Natural killer cell (primary cell): ENCODE data around the gene RASL10A. TPM values are rescaled to one million over a fixed set of nuclear protein-coding genes. Genes with fewer than 3 reads are reported as not detected.

ENCODE experiments used
- ATAC-seq, 3 donors: fragments of 150-1000 bp in 2 of 3; fragments of 200-7000 bp in 1 of 3; cut with Tn5 transposase; 1 replicate in 1 of 3; 2 replicates in 2 of 3; pipeline ENCODE4 v1.10.0; 2021; ENCODE audit warnings: mild to moderate bottlenecking in 2 of 3, moderate library complexity in 2 of 3
- DNase-seq, 2 donors: peaks; one replicate each; pipeline versions ENCODE4 v3.0.0 to v3.0.0-alpha.2; 2013 to 2021; ENCODE audit warnings: mixed read lengths in 1 of 2
- H3K27ac ChIP-seq: one replicate; pipeline ENCODE4 v1.5.1; 2013; ENCODE audit warnings: mild to moderate bottlenecking, low read length
- H3K27me3 ChIP-seq: one replicate; pipeline ENCODE4 v1.6.1; 2013; ENCODE audit warnings: low read length; ENCODE audit not compliant: control insufficient read depth, insufficient read depth
- H3K36me3 ChIP-seq: one replicate; pipeline ENCODE4 v1.6.1; 2013; ENCODE audit warnings: low read length; ENCODE audit not compliant: control insufficient read depth, insufficient read depth
- H3K4me1 ChIP-seq: one replicate; pipeline ENCODE4 v1.6.1; 2013; ENCODE audit warnings: low read length; ENCODE audit not compliant: control insufficient read depth, insufficient read depth
- H3K4me3 ChIP-seq: one replicate; pipeline ENCODE4 v1.5.1; 2013; ENCODE audit warnings: low read length
- H3K9me3 ChIP-seq: one replicate; pipeline ENCODE4 v1.6.1; 2013; ENCODE audit warnings: low read length; ENCODE audit not compliant: control insufficient read depth, insufficient read depth
- H3K27ac Mint-ChIP-seq, 2 donors: one replicate each; pipeline ENCODE4 v1.8.0; 2022; ENCODE audit warnings: mild to moderate bottlenecking in 2 of 2, mixed read lengths in 2 of 2, moderate library complexity in 1 of 2
- H3K27me3 Mint-ChIP-seq, 2 donors: one replicate each; pipeline ENCODE4 v1.8.0; 2022; ENCODE audit warnings: low read depth in 2 of 2, mixed read lengths in 2 of 2
- H3K36me3 Mint-ChIP-seq: one replicate; pipeline ENCODE4 v1.8.0; 2022; ENCODE audit warnings: mixed read lengths
- H3K4me1 Mint-ChIP-seq, 2 donors: one replicate each; pipeline ENCODE4 v1.8.0; 2022; ENCODE audit warnings: mixed read lengths in 2 of 2
- H3K4me3 Mint-ChIP-seq: one replicate; pipeline ENCODE4 v1.8.0; 2022; ENCODE audit warnings: mild to moderate bottlenecking, moderate library complexity, mixed read lengths
- H3K9me3 Mint-ChIP-seq, 2 donors: one replicate each; pipeline ENCODE4 v1.8.0; 2022; ENCODE audit warnings: mixed read lengths in 2 of 2
- WGBS: methylation state at CpG from one replicate; pipeline ENCODE4 v1.1.7; 2013; ENCODE audit warnings: missing lambda C conversion rate; ENCODE audit not compliant: insufficient coverage; 5-methylcytosine and 5-hydroxymethylcytosine counted together
- intact Hi-C: fragments of 100-400 bp; cut with micrococcal nuclease; formaldehyde crosslinking; loops from one replicate; pipeline ENCODE4 v1.14.2; 2022
- total RNA-seq, 4 donors: library from RNA; stranded (reverse); fragments of 120-200 nt in 1 of 4; gene quantifications; one replicate each; pipeline versions ENCODE4 v1.2.3 to v1.2.4, GENCODE V29; 2013 to 2022
- TF ChIP-seq, protein P1 (sequence below): fragments of 200-600 bp; IDR thresholded peaks from one replicate; pipeline ENCODE4 v1.8.0; 2022; ENCODE audit warnings: antibody characterized with exemption

The RASL10A gene
- total RNA-seq, 3 donors from 2014 or later (not counting 1 experiment from before 2014, with no cell fraction given), result 0.20 to 0.28 TPM; not detected in 1

DNA sequence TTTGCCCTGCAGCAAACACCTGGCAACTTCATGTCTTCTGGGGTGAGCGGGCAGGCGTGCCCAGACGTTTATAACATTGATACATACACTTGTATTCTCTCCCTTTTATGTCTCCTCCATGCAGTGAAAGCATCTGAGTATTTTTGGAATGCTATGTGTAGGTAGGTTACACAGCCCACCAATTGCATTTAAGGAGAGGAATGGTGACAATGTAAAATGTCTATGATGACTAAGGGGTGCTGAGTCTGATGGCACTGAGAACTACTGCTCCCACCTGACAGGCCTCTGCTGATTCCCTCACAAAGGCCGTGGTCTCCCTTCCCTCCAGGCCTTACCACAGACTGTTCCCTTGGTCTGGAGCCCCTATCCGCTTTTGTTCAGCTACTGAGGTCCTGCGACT lies 22.9 kb upstream of the RASL10A start:
- H3K9me3 ChIP-seq, result no peaks in the 10 kb centered on the region
- WGBS, result 98% methylated on average over 4 of the region's 6 CpGs
- DNase-seq (no peak), ATAC-seq (no peak)
- intact Hi-C loops, result no loop called here
- H3K27ac ChIP-seq, result no peak overlapping the region
- TF ChIP-seq, protein P1, sequence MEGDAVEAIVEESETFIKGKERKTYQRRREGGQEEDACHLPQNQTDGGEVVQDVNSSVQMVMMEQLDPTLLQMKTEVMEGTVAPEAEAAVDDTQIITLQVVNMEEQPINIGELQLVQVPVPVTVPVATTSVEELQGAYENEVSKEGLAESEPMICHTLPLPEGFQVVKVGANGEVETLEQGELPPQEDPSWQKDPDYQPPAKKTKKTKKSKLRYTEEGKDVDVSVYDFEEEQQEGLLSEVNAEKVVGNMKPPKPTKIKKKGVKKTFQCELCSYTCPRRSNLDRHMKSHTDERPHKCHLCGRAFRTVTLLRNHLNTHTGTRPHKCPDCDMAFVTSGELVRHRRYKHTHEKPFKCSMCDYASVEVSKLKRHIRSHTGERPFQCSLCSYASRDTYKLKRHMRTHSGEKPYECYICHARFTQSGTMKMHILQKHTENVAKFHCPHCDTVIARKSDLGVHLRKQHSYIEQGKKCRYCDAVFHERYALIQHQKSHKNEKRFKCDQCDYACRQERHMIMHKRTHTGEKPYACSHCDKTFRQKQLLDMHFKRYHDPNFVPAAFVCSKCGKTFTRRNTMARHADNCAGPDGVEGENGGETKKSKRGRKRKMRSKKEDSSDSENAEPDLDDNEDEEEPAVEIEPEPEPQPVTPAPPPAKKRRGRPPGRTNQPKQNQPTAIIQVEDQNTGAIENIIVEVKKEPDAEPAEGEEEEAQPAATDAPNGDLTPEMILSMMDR, result no peak
- Mint-ChIP-seq H3K36me3 (no peaks in the 10 kb centered on the region), H3K9me3 (no peaks in the 10 kb centered on the region), H3K4me3 (no peak overlapping the region), H3K4me1 (peaks cover 0 to 8% of the 10 kb centered on the region in 2 donors), H3K27ac (no peak overlapping the region), H3K27me3 (no peaks in the 10 kb centered on the region)
- no peaks in the 10 kb centered on the region for H3K27me3 ChIP-seq
- H3K36me3 ChIP-seq, result peaks cover 86% of the 10 kb centered on the region
- no peak overlapping the region for H3K4me3 ChIP-seq
- H3K4me1 ChIP-seq, result no peaks in the 10 kb centered on the region

DNA sequence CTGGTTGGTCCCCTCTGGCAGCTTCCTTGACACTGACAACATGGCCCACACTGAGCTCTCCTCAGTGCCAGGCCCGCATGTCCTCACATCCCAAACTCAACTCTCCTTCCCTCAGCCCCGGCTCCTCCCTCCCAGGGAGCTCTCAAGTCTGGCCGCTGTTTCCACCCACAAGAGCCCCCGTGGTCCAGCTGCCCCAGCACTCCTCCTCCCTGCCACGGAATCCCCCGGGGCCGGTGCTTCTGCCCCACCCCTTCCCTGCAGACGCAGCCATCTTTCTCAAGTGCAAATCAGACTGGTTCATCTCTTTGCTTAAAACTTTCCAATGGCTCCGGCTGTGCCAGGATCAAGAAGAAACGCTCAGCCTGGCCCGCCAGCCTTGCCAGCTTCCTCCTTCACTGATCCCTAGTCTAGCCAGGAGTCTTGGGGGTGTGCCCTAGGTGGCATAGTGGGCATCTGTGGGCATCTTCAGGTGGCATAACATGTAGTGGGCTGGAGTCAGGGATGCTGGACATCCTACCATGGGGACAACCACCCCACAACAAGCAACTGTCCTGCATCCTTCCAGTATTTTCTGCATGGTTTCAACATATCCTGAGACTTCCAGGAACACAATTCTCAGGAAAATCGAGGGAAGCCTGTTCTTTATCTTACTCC lies 22.3 kb upstream of the RASL10A start:
- DNase-seq (no peak), ATAC-seq (no peak)
- H3K4me1 ChIP-seq, result no peaks in the 10 kb centered on the region
- Mint-ChIP-seq H3K9me3 (no peaks in the 10 kb centered on the region), H3K36me3 (no peaks in the 10 kb centered on the region), H3K27me3 (no peaks in the 10 kb centered on the region), H3K4me3 (no peak overlapping the region), H3K4me1 (peaks cover 0 to 8% of the 10 kb centered on the region in 2 donors), H3K27ac (no peak overlapping the region)
- H3K27ac ChIP-seq, result no peak overlapping the region
- intact Hi-C loops, result no loop called here
- H3K27me3 ChIP-seq, result no peaks in the 10 kb centered on the region
- TF ChIP-seq, protein P1, result no peak
- H3K9me3 ChIP-seq, result no peaks in the 10 kb centered on the region
- WGBS, result 95% methylated on average over 12 of the region's 12 CpGs
- no peak overlapping the region for H3K4me3 ChIP-seq
- peaks cover 84% of the 10 kb centered on the region for H3K36me3 ChIP-seq

DNA sequence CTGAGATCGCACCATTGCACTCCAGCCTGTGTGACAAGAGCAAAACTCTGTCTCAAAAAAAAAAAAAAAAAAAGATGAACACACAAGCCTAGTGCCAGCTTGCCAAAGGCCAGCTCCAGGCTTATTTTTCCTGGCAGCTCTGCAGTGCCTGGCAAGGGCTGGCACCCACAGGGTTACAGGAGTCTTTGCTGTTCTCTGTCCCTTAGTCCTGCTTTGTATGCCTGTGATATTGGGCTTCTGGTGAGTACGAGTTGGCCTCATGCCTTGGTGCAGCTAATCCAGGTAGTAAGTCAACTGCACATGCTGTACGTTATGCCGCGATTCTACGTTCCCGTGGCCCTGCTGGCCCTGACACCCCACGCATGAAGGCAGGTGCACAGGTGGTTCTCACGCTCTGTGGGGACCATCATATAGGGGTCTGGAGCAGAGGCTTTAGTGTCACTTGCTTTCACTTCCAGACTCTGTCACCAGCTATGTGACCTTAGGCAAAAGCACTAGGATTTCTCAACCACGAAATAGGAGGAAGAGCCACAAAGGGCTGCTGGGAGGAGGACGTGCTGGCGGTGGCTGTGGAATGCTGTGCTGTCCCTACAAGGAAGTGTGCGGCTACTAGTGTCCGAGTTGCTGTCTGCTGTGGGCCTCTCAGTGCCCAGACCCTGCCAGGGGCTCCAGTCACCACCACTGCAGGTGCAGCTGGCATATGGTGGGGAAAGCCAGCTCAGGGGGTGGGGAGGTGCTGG lies 21.4 kb upstream of the RASL10A start:
- H3K27ac ChIP-seq, result no peak overlapping the region

More for the DNA sequence above, 21.4 kb upstream of the RASL10A start:
- Mint-ChIP-seq H3K9me3 (no peaks in the 10 kb centered on the region), H3K27ac (no peak overlapping the region), H3K4me1 (peaks cover 0 to 8% of the 10 kb centered on the region in 2 donors), H3K36me3 (no peaks in the 10 kb centered on the region), H3K27me3 (no peaks in the 10 kb centered on the region), H3K4me3 (no peak overlapping the region)
- Histone ChIP-seq H3K36me3 (peaks cover 82% of the 10 kb centered on the region), H3K4me3 (no peak overlapping the region), H3K9me3 (no peaks in the 10 kb centered on the region), H3K27me3 (no peaks in the 10 kb centered on the region), H3K4me1 (no peaks in the 10 kb centered on the region)
- 96% methylated on average over 14 of the region's 14 CpGs for WGBS
- intact Hi-C loops, result no loop called here
- ATAC-seq, result no peak
- TF ChIP-seq, protein P1, result no peak
- no peak for DNase-seq
